Ishikawa (cell line): ENCODE results near the gene WNT6.

ENCODE experiments used
- CEBPB ChIP-seq: IDR thresholded peaks from 2 replicates; pipeline ENCODE4 v1.6.1; 2012
- EGR1 ChIP-seq: IDR thresholded peaks from 2 replicates; pipeline ENCODE4 v1.6.1; 2012
- EP300 ChIP-seq: IDR thresholded peaks from 2 replicates; pipeline ENCODE4 v1.6.1; 2012; ENCODE audit warnings: borderline replicate concordance
- FOXM1 ChIP-seq: IDR thresholded peaks from 2 replicates; pipeline ENCODE4 v1.6.1; 2012; ENCODE audit warnings: low read depth, borderline replicate concordance
- MAX ChIP-seq: IDR thresholded peaks from 2 replicates; pipeline ENCODE4 v1.6.1; 2012
- NFIC ChIP-seq: IDR thresholded peaks from 2 replicates; pipeline ENCODE4 v1.6.1; 2012
- REST ChIP-seq: IDR thresholded peaks from 2 replicates; pipeline ENCODE4 v1.6.1; 2012; ENCODE audit warnings: low read depth, mild to moderate bottlenecking
- TAF1 ChIP-seq: IDR thresholded peaks from 2 replicates; pipeline ENCODE4 v1.6.1; 2012; ENCODE audit warnings: low read depth, mild to moderate bottlenecking
- USF1 ChIP-seq: IDR thresholded peaks from 2 replicates; pipeline ENCODE4 v1.6.1; 2012
- YY1 ChIP-seq: IDR thresholded peaks from 2 replicates; pipeline ENCODE4 v1.6.1; 2012; ENCODE audit warnings: low read depth
- ZBTB7A ChIP-seq: IDR thresholded peaks from 2 replicates; pipeline ENCODE4 v1.6.1; 2012; ENCODE audit warnings: low read depth

- TF ChIP-seq EP300 (no peak), YY1 (no peak), REST (no peak), ZBTB7A (no peak), CEBPB (no peak), USF1 (no peak), TAF1 (no peak), FOXM1 (no peak), EGR1 (no peak), NFIC (no peak), MAX (no peak)
Observed at GRCh38 chr2:218832081-218832480, 27.5 kb upstream of the WNT6 start.
